Measurements from ENCODE around the gene FCGBP. TPM values are rescaled to one million over a fixed set of nuclear protein-coding genes. Genes with fewer than 3 reads are reported as not detected.
"Not testable (repeated sequence)": the region's sequence is repeated elsewhere in the genome, so short reads cannot be mapped to it uniquely, and the experiment has no call there.

FCGBP gene
- total RNA-seq, 2 donors from 2014 or later, result 11.8 to 20.6 TPM

GRCh38 chr19:39924952-39925351 is 9.5 kb downstream of the FCGBP start:
- ATAC-seq (no peak), DNase-seq (no peak)
- intact Hi-C loops (cut with DNase I), result no loop called here

GRCh38 chr19:39924389-39924788 is 10.0 kb downstream of the FCGBP start:
- ATAC-seq (no peak), DNase-seq (no peak)
- intact Hi-C loops (cut with DNase I), result no loop called here

- ATAC-seq (no peak), DNase-seq (no peak)
- intact Hi-C loops (cut with DNase I), result no loop called here
Measured at GRCh38 chr19:39923862-39924261, 10.6 kb downstream of the FCGBP start.

GRCh38 chr19:39919976-39920375 is 14.5 kb downstream of the FCGBP start:
- DNase-seq (no peak), ATAC-seq (no peak)
- intact Hi-C loops (cut with DNase I), result no loop called here

- intact Hi-C loops (cut with DNase I), result no loop called here
- DNase-seq, result no peak
- ATAC-seq, result no peak
Measured at GRCh38 chr19:39918183-39918651, 16.2 kb downstream of the FCGBP start.

- intact Hi-C loops (cut with DNase I), result no loop called here
- DNase-seq, result no peak
Measured at GRCh38 chr19:39917561-39918182, 16.8 kb downstream of the FCGBP start.

GRCh38 chr19:39916851-39917396 is 17.5 kb downstream of the FCGBP start:
- DNase-seq, result no peak

More at GRCh38 chr19:39917561-39918182, 16.8 kb downstream of the FCGBP start:
- no peak for ATAC-seq

GRCh38 chr19:39916236-39916635 is 18.2 kb downstream of the FCGBP start:
- no peak for DNase-seq
- intact Hi-C loops (cut with DNase I), result no loop called here
- no peak for ATAC-seq

More at GRCh38 chr19:39916851-39917396, 17.5 kb downstream of the FCGBP start:
- no peak for ATAC-seq
- intact Hi-C loops (cut with DNase I), result no loop called here

- intact Hi-C loops (cut with DNase I), result no loop called here
- ATAC-seq (no peak), DNase-seq (no peak)
Measured at GRCh38 chr19:39915848-39916215, 18.6 kb downstream of the FCGBP start.

- ATAC-seq (no peak), DNase-seq (no peak)
- intact Hi-C loops (cut with DNase I), result no loop called here
Measured at GRCh38 chr19:39915101-39915847, 19.2 kb downstream of the FCGBP start.

- intact Hi-C loops (cut with DNase I), result no loop called here
- ATAC-seq, result no peak
- DNase-seq, result no peak
Measured at GRCh38 chr19:39913682-39914333, 20.6 kb downstream of the FCGBP start.

GRCh38 chr19:39908803-39909202 is 25.6 kb downstream of the FCGBP start:
- DNase-seq (no peak), ATAC-seq (no peak)
- intact Hi-C loops (cut with DNase I), result no loop called here

- no peak for DNase-seq
- ATAC-seq, result no peak
- intact Hi-C loops (cut with DNase I), result no loop called here
Measured at GRCh38 chr19:39906820-39907611, 27.4 kb downstream of the FCGBP start.

GRCh38 chr19:39906283-39906682 is 28.2 kb downstream of the FCGBP start:
- intact Hi-C loops (cut with DNase I), result no loop called here
- DNase-seq, result no peak
- no peak for ATAC-seq

GRCh38 chr19:39903486-39904091 is 30.8 kb downstream of the FCGBP start:
- intact Hi-C loops (cut with DNase I); DNase-seq; ATAC-seq: not testable (repeated sequence)

- DNase-seq; intact Hi-C loops (cut with DNase I); ATAC-seq: not testable (repeated sequence)
Measured at GRCh38 chr19:39902326-39902725, 32.1 kb downstream of the FCGBP start.

GRCh38 chr19:39901681-39902080 is 32.8 kb downstream of the FCGBP start:
- not testable (repeated sequence) for ATAC-seq

GRCh38 chr19:39898858-39899257 is 35.6 kb downstream of the FCGBP start:
- ATAC-seq; intact Hi-C loops (cut with DNase I); DNase-seq: not testable (repeated sequence)

More at GRCh38 chr19:39901681-39902080, 32.8 kb downstream of the FCGBP start:
- DNase-seq; intact Hi-C loops (cut with DNase I): not testable (repeated sequence)
